ENCODE results near the gene SPP2.

The SPP2 gene
- total RNA-seq: 0 reads per million in 18 experiments

GRCh38 chr2:234050455-234051135, at the start of gene SPP2:
Gene SPP2, plus strand, starts transcription at chr2:234050702. Its CDS starts 85 bp downstream, at chr2:234050787.
- DNase-seq: no peak

- DNase-seq: no peak
Observed at GRCh38 chr2:234001380-234002160, 48.9 kb upstream of the SPP2 start.

- no peak for DNase-seq
Observed at GRCh38 chr2:234002281-234002680, 48.2 kb upstream of the SPP2 start.

- DNase-seq: no peak
Observed at GRCh38 chr2:234003972-234004617, 46.4 kb upstream of the SPP2 start.

- no peak for DNase-seq
Observed at GRCh38 chr2:234005126-234005525, 45.4 kb upstream of the SPP2 start.

GRCh38 chr2:234006501-234006900, 44.0 kb upstream of the SPP2 start:
- DNase-seq: no peak

- DNase-seq: no peak
Observed at GRCh38 chr2:234014427-234014826, 36.1 kb upstream of the SPP2 start.

- DNase-seq: no peak
Observed at GRCh38 chr2:234015861-234016260, 34.6 kb upstream of the SPP2 start.

- DNase-seq: no peak
Observed at GRCh38 chr2:234019896-234020295, 30.6 kb upstream of the SPP2 start.

- DNase-seq: no peak
Observed at GRCh38 chr2:234020332-234020731, 30.2 kb upstream of the SPP2 start.

- DNase-seq: peak in 1 of 2 donors; percentile 1
Observed at GRCh38 chr2:234022424-234022823, 28.1 kb upstream of the SPP2 start.

- DNase-seq: no peak
Observed at GRCh38 chr2:234024304-234024703, 26.2 kb upstream of the SPP2 start.

GRCh38 chr2:234025466-234025865, 25.0 kb upstream of the SPP2 start:
- DNase-seq: no peak

- no peak for DNase-seq
Observed at GRCh38 chr2:234025891-234026401, 24.6 kb upstream of the SPP2 start.

GRCh38 chr2:234026693-234027254, 23.7 kb upstream of the SPP2 start:
- no peak for DNase-seq

GRCh38 chr2:234027641-234028040, 22.9 kb upstream of the SPP2 start:
- DNase-seq: no peak

- DNase-seq: no peak
Observed at GRCh38 chr2:234029150-234029733, 21.3 kb upstream of the SPP2 start.

- no peak for DNase-seq
Observed at GRCh38 chr2:234031207-234031606, 19.3 kb upstream of the SPP2 start.

- no peak for DNase-seq
Observed at GRCh38 chr2:234032279-234032856, 18.1 kb upstream of the SPP2 start.

- DNase-seq: no peak
Observed at GRCh38 chr2:234033174-234033573, 17.3 kb upstream of the SPP2 start.

GRCh38 chr2:234033885-234034284, 16.6 kb upstream of the SPP2 start:
- DNase-seq: no peak

- DNase-seq: no peak
Observed at GRCh38 chr2:234038076-234038802, 12.3 kb upstream of the SPP2 start.
